ENCODE results near the gene NOP10.
"Not testable (repeated sequence)": the region's sequence is repeated elsewhere in the genome, so short reads cannot be mapped to it uniquely, and the experiment has no call there.

NOP10 gene

GRCh38 chr15:34358367-34358766, 15.4 kb upstream of the NOP10 start:
- no peak for DNase-seq

- DNase-seq = no peak
These were observed 14.7 kb upstream of the NOP10 start for GRCh38 chr15:34357653-34358052.

GRCh38 chr15:34355241-34355640, 12.3 kb upstream of the NOP10 start:
- no peak for DNase-seq

GRCh38 chr15:34354286-34354685, 11.3 kb upstream of the NOP10 start:
- no peak for DNase-seq

- no peak for DNase-seq
These were observed 10.7 kb upstream of the NOP10 start for GRCh38 chr15:34353627-34354026.

GRCh38 chr15:34352996-34353395, 10.1 kb upstream of the NOP10 start:
- not testable (repeated sequence) for DNase-seq

GRCh38 chr15:34349769-34350168, 6.8 kb upstream of the NOP10 start:
- no peak for DNase-seq

- no peak for DNase-seq
These were observed 5.9 kb upstream of the NOP10 start for GRCh38 chr15:34348735-34349300.

GRCh38 chr15:34347951-34348638, 5.2 kb upstream of the NOP10 start:
- no peak for DNase-seq

GRCh38 chr15:34342213-34342736, 661 bp downstream of the NOP10 start:
- DNase-seq = not testable (repeated sequence)

- DNase-seq = no peak
These were observed 1.3 kb downstream of the NOP10 start for GRCh38 chr15:34341381-34342212.

GRCh38 chr15:34339946-34340345, 3.0 kb downstream of the NOP10 start:
- no peak for DNase-seq

GRCh38 chr15:34338347-34338746, 4.6 kb downstream of the NOP10 start:
- no peak for DNase-seq

GRCh38 chr15:34337557-34338306, 5.2 kb downstream of the NOP10 start, which contains the start of gene SLC12A6:
Gene SLC12A6 (minus strand): TSS chr15:34337781. CDS start chr15:34336680, 1,101 bp downstream.
- DNase-seq = peak; percentile 73

GRCh38 chr15:34336991-34337556, 5.9 kb downstream of the NOP10 start:
- DNase-seq = peak; percentile 6

GRCh38 chr15:34336231-34336990, 6.5 kb downstream of the NOP10 start:
- peak; percentile 2 for DNase-seq

- DNase-seq = no peak
These were observed 7.5 kb downstream of the NOP10 start for GRCh38 chr15:34335176-34336032.

GRCh38 chr15:34334672-34335071, 8.3 kb downstream of the NOP10 start:
- no peak for DNase-seq

- no peak for DNase-seq
These were observed 10.3 kb downstream of the NOP10 start for GRCh38 chr15:34332553-34333120.

- no peak for DNase-seq
These were observed 11.1 kb downstream of the NOP10 start for GRCh38 chr15:34331809-34332208.

Measured in NCI-H1105 (cell line).